ENCODE results near the gene CCNJ. TPM values are rescaled to one million over a fixed set of nuclear protein-coding genes. Genes with fewer than 3 reads are reported as not detected.
A peak's percentile ranks its signal among the peaks of the same experiment; 100 is the strongest.
"Not testable (repeated sequence)": the region's sequence is repeated elsewhere in the genome, so short reads cannot be mapped to it uniquely, and the experiment has no call there.

Gene CCNJ
- total RNA-seq, 1 donor from 2014 or later, result 67.1 TPM

DNA sequence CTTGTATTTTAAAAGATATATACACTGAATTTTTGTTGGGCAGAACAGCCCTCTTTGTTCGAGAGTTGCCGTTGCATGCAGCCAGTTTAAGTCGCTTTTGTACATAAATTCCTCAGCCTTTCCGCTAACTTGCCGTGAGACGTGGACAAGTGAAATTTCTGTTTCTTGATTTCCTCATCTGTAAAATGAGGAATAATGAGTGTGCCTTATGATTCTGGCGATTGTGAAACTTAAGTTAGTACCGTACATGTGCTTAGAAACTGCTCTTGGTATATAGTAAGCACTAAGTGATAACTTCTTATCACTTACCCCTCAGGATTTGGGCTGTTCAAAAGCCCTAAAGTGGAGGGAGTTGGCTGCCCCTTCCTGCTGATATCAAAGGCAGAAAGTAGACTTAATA lies 1.4 kb downstream of the CCNJ start:
- H3K4me3 Mint-ChIP-seq (ENCODE audit: unreplicated experiment), result peak overlapping the region; percentile 96
- peaks cover 55% of the 10 kb centered on the region for H3K4me1 Mint-ChIP-seq (ENCODE audit: unreplicated experiment)
- H3K36me3 Mint-ChIP-seq (ENCODE audit: low read depth, unreplicated experiment), result peaks cover 39% of the 10 kb centered on the region
- TF ChIP-seq, protein P1, sequence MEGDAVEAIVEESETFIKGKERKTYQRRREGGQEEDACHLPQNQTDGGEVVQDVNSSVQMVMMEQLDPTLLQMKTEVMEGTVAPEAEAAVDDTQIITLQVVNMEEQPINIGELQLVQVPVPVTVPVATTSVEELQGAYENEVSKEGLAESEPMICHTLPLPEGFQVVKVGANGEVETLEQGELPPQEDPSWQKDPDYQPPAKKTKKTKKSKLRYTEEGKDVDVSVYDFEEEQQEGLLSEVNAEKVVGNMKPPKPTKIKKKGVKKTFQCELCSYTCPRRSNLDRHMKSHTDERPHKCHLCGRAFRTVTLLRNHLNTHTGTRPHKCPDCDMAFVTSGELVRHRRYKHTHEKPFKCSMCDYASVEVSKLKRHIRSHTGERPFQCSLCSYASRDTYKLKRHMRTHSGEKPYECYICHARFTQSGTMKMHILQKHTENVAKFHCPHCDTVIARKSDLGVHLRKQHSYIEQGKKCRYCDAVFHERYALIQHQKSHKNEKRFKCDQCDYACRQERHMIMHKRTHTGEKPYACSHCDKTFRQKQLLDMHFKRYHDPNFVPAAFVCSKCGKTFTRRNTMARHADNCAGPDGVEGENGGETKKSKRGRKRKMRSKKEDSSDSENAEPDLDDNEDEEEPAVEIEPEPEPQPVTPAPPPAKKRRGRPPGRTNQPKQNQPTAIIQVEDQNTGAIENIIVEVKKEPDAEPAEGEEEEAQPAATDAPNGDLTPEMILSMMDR (IDR thresholded peaks at IDR 0.05; ENCODE audit: unreplicated experiment), result no peak
- DNase-seq (ENCODE audit: low spot score), result no peak
- H3K27ac Mint-ChIP-seq (ENCODE audit: unreplicated experiment), result peak overlapping the region; percentile 79
- peaks cover 2% of the 10 kb centered on the region for H3K27me3 Mint-ChIP-seq (ENCODE audit: unreplicated experiment)
- H3K9me3 Mint-ChIP-seq (ENCODE audit: unreplicated experiment), result no peaks in the 10 kb centered on the region

DNA sequence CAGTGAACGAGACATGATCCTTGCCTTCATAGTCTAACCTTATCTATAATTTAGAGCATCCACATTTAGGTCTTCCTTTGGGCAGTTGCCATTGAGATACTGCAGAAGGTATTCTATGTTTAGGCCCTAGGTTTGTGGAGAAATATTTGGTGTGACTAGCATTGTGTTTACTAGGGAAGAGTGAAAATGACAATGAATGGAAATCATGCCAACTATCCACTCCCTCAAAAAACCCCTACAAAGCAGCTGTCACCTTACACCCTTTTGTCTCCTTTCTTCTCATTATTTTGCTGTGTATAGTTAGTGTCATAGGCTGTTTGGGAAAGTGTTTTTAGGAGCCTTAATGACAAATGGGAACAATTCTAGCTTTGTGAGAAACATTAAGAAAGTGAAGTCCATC lies 3.2 kb downstream of the CCNJ start:
- peaks cover 50% of the 10 kb centered on the region for H3K4me1 Mint-ChIP-seq (ENCODE audit: unreplicated experiment)
- no peak for DNase-seq (ENCODE audit: low spot score)
- peaks cover 42% of the 10 kb centered on the region for H3K36me3 Mint-ChIP-seq (ENCODE audit: low read depth, unreplicated experiment)
- TF ChIP-seq, protein P1 (IDR thresholded peaks at IDR 0.05; ENCODE audit: unreplicated experiment), result no peak
- peak overlapping the region; percentile 96 for H3K4me3 Mint-ChIP-seq (ENCODE audit: unreplicated experiment)
- no peaks in the 10 kb centered on the region for H3K9me3 Mint-ChIP-seq (ENCODE audit: unreplicated experiment)
- H3K27ac Mint-ChIP-seq (ENCODE audit: unreplicated experiment), result no peak overlapping the region
- H3K27me3 Mint-ChIP-seq (ENCODE audit: unreplicated experiment), result no peaks in the 10 kb centered on the region

DNA sequence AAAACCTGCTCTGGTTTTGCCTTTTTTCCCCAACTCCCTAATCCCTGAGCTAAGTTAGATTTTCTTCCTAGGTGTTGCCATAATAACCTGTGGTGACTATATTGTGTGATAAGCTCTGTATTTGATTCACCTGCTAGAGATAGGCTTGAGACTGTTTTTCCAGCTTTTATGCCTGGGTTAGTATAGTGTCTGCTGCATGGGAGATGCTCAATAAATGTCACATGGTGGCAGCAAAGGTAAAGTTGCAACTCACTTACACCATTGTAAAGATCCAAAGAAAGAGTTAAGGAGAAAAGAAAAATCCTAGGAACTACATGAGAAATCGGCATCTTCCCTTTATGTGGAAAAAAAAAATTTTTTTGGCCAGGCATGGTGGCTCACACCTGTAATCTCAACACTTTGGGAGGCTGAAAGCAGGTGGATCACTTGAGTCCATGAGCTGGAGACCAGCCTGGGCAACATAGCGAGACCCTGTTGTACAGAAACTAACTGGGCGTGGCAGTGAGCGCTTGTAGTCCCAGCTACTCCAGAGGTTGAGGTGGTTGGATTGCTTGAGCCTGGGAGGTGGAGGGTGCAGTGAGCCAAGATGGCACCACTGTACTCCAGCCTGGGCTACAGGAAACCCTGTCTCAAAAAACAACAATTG lies 3.7 kb downstream of the CCNJ start:
- DNase-seq (ENCODE audit: low spot score), result no peak
- Mint-ChIP-seq H3K27ac (ENCODE audit: unreplicated experiment) (no peak overlapping the region), H3K4me3 (ENCODE audit: unreplicated experiment) (peak overlapping the region; percentile 96), H3K4me1 (ENCODE audit: unreplicated experiment) (peaks cover 56% of the 10 kb centered on the region), H3K36me3 (ENCODE audit: low read depth, unreplicated experiment) (peaks cover 48% of the 10 kb centered on the region), H3K27me3 (ENCODE audit: unreplicated experiment) (no peaks in the 10 kb centered on the region), H3K9me3 (ENCODE audit: unreplicated experiment) (no peaks in the 10 kb centered on the region)
- TF ChIP-seq, protein P1 (IDR thresholded peaks at IDR 0.05; ENCODE audit: unreplicated experiment), result no peak

DNA sequence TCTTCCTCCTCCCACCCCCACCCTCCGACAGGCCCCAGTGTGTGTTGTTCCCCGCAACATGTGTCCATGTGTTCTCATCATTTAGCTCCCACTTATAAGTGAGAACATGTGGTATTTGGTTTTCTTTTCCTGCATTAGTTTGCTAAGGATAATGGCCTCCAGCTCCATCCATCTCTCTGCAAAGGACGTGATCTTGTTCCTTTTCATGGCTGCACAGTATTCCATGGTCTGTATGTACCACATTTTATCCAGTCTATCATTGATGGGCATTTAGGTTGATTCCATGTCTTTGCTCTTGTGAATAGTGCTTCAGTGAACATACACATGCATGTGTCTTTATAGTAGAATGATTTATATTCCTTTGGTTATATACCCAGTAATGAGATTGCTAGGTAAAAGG lies 4.5 kb downstream of the CCNJ start:
- not testable (repeated sequence) for DNase-seq (ENCODE audit: low spot score); H3K27me3 Mint-ChIP-seq (ENCODE audit: unreplicated experiment); H3K9me3 Mint-ChIP-seq (ENCODE audit: unreplicated experiment)
- Mint-ChIP-seq H3K27ac (ENCODE audit: unreplicated experiment) (peak overlapping the region; percentile 9), H3K36me3 (ENCODE audit: low read depth, unreplicated experiment) (peaks cover 56% of the 10 kb centered on the region), H3K4me3 (ENCODE audit: unreplicated experiment) (peak overlapping the region; percentile 29), H3K4me1 (ENCODE audit: unreplicated experiment) (peaks cover 59% of the 10 kb centered on the region)

DNA sequence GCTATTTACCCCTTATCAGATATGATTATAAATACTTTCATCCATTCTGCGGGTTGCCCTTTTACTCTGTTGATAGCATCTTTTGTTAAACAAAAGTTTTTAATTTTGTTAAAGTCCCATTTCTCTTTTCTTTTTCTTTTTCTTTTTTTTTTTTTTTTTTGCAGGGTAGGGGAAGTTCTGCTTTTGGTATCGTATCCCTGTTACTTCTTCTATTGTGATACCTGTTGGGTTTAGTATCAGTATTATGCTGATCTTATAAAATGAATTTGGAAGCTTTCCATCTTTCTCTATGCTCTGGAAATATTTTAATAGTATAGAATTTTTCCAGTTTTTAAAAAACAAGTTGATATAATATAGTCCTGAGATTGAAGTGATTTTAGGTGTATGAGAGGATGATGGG lies 6.0 kb downstream of the CCNJ start:
- no peaks in the 10 kb centered on the region for H3K9me3 Mint-ChIP-seq (ENCODE audit: unreplicated experiment)
- H3K27ac Mint-ChIP-seq (ENCODE audit: unreplicated experiment), result no peak overlapping the region
- peaks cover 70% of the 10 kb centered on the region for H3K4me1 Mint-ChIP-seq (ENCODE audit: unreplicated experiment)
- H3K4me3 Mint-ChIP-seq (ENCODE audit: unreplicated experiment), result no peak overlapping the region
- TF ChIP-seq, protein P1 (IDR thresholded peaks at IDR 0.05; ENCODE audit: unreplicated experiment), result no peak
- peaks cover 61% of the 10 kb centered on the region for H3K36me3 Mint-ChIP-seq (ENCODE audit: low read depth, unreplicated experiment)
- H3K27me3 Mint-ChIP-seq (ENCODE audit: unreplicated experiment), result no peaks in the 10 kb centered on the region
- DNase-seq (ENCODE audit: low spot score), result no peak

Measured in endothelial cell (in vitro differentiated cells).